Measurements from ENCODE around the gene PPARD.

Gene PPARD

GRCh38 chr6:35445691-35446090, 103.3 kb downstream of the PPARD start:
- no peak for DNase-seq

- peak; percentile 51 for DNase-seq
Measured at GRCh38 chr6:35448191-35448590, 105.8 kb downstream of the PPARD start.

GRCh38 chr6:35449287-35449881, 107.0 kb downstream of the PPARD start:
- DNase-seq, result peak; percentile 92

- DNase-seq, result peak; percentile 42
Measured at GRCh38 chr6:35451354-35452182, 109.2 kb downstream of the PPARD start.

- peak; percentile 97 for DNase-seq
Measured at GRCh38 chr6:35452183-35453090, 110.1 kb downstream of the PPARD start, which contains the start of gene FANCE. Gene FANCE (plus strand): TSS chr6:35452338. CDS start chr6:35452546, 208 bp downstream.

- no peak for DNase-seq
Measured at GRCh38 chr6:35453236-35453635, 110.9 kb downstream of the PPARD start.

GRCh38 chr6:35454391-35455110, 112.2 kb downstream of the PPARD start:
- no peak for DNase-seq

- DNase-seq, result no peak
Measured at GRCh38 chr6:35457907-35458306, 115.5 kb downstream of the PPARD start.

GRCh38 chr6:35461270-35461669, 118.9 kb downstream of the PPARD start:
- DNase-seq, result no peak

- DNase-seq, result no peak
Measured at GRCh38 chr6:35463292-35463691, 120.9 kb downstream of the PPARD start.

GRCh38 chr6:35465646-35466045, 123.3 kb downstream of the PPARD start:
- no peak for DNase-seq

- DNase-seq, result peak; percentile 99
Measured at GRCh38 chr6:35468181-35468979, 126.0 kb downstream of the PPARD start, which contains the start of gene RPL10A. Gene RPL10A (plus strand): TSS chr6:35468401. CDS start chr6:35468435, 34 bp downstream.

GRCh38 chr6:35468980-35469750, 126.8 kb downstream of the PPARD start:
- DNase-seq, result peak; percentile 63

GRCh38 chr6:35469751-35470662, 127.6 kb downstream of the PPARD start:
- DNase-seq, result peak; percentile 75

GRCh38 chr6:35470663-35471120, 128.3 kb downstream of the PPARD start:
- DNase-seq, result no peak

GRCh38 chr6:35471836-35472345, 129.5 kb downstream of the PPARD start:
- no peak for DNase-seq

- peak; percentile 52 for DNase-seq
Measured at GRCh38 chr6:35473075-35473849, 130.9 kb downstream of the PPARD start.

- DNase-seq, result peak; percentile 77
Measured at GRCh38 chr6:35473850-35474130, 131.4 kb downstream of the PPARD start.
